Hippocampal formation (tissue), 2 donors: ENCODE data around the gene SV2A.
A peak's percentile ranks its signal among the peaks of the same experiment; 100 is the strongest.
"Not testable (repeated sequence)": the region's sequence is repeated elsewhere in the genome, so short reads cannot be mapped to it uniquely, and the experiment has no call there.

ENCODE experiments used
- DNase-seq, 2 donors: peaks; one replicate each; lab custom pipeline; 2025; lab: John Stamatoyannopoulos, UW

The SV2A gene

GRCh38 chr1:149917571-149918144 lies at the start of gene SV2A:
SV2A (minus strand) TSS chr1:149917844; CDS start chr1:149913840, 4,004 bp downstream.
- DNase-seq = peak; percentile 64 to 71

- DNase-seq = no peak
These were observed 49.4 kb upstream of the SV2A start for GRCh38 chr1:149967041-149967440.

- DNase-seq = no peak
These were observed 48.8 kb upstream of the SV2A start for GRCh38 chr1:149966405-149966804.

- no peak for DNase-seq
These were observed 47.8 kb upstream of the SV2A start for GRCh38 chr1:149965440-149965839.

- no peak for DNase-seq
These were observed 45.7 kb upstream of the SV2A start for GRCh38 chr1:149963358-149963757.

GRCh38 chr1:149962736-149963135 lies 45.1 kb upstream of the SV2A start:
- DNase-seq = no peak

- DNase-seq = peak; percentile 39 to 85
These were observed 44.5 kb upstream of the SV2A start for GRCh38 chr1:149962039-149962647.

GRCh38 chr1:149957548-149957947 lies 39.9 kb upstream of the SV2A start:
- not testable (repeated sequence) for DNase-seq

- no peak for DNase-seq
These were observed 32.3 kb upstream of the SV2A start for GRCh38 chr1:149949911-149950310.

GRCh38 chr1:149945206-149945605 lies 27.6 kb upstream of the SV2A start:
- DNase-seq = no peak

- DNase-seq = no peak
These were observed 25.2 kb upstream of the SV2A start for GRCh38 chr1:149942885-149943284.

GRCh38 chr1:149942207-149942606 lies 24.6 kb upstream of the SV2A start:
- DNase-seq = peak in 1 of 2 donors; percentile 43

- no peak for DNase-seq
These were observed 22.8 kb upstream of the SV2A start for GRCh38 chr1:149940427-149940826.

GRCh38 chr1:149938668-149939003 lies 21.0 kb upstream of the SV2A start:
- not testable (repeated sequence) for DNase-seq

GRCh38 chr1:149937759-149938158 lies 20.1 kb upstream of the SV2A start:
- no peak for DNase-seq

- peak in 1 of 2 donors; percentile 14 for DNase-seq
These were observed 19.5 kb upstream of the SV2A start for GRCh38 chr1:149936992-149937705.

- DNase-seq = peak in 1 of 2 donors; percentile 7
These were observed 18.7 kb upstream of the SV2A start, which contains the start of gene MTMR11 for GRCh38 chr1:149936170-149936991. MTMR11 (minus strand) TSS chr1:149936879; CDS start chr1:149936647, 232 bp downstream.

GRCh38 chr1:149934356-149934755 lies 16.7 kb upstream of the SV2A start:
- no peak for DNase-seq

GRCh38 chr1:149933208-149933607 lies 15.6 kb upstream of the SV2A start:
- DNase-seq = no peak

- DNase-seq = no peak
These were observed 14.8 kb upstream of the SV2A start for GRCh38 chr1:149932474-149932873.

GRCh38 chr1:149931212-149931790 lies 13.7 kb upstream of the SV2A start:
- DNase-seq = no peak

GRCh38 chr1:149929856-149930255 lies 12.2 kb upstream of the SV2A start:
- DNase-seq = no peak
